Gastroesophageal sphincter (tissue), 4 donors: ENCODE results near the gene RXRG. TPM values are rescaled to one million over a fixed set of nuclear protein-coding genes. Genes with fewer than 3 reads are reported as not detected.

ENCODE experiments used
- ATAC-seq: fragments of 150-250 bp; one replicate; pipeline ENCODE4 v1.9.1; 2016; ENCODE audit warnings: mild to moderate bottlenecking, moderate library complexity
- H3K27ac ChIP-seq, 4 donors: fragments of 200-600 bp; sonication (generic) in 3 of 4; 1 replicate in 3 of 4; 2 replicates in 1 of 4; pipeline ENCODE4 v1.5.1; 2016 to 2019
- H3K27me3 ChIP-seq: fragments of 200-600 bp; sonication (generic); one replicate; pipeline ENCODE4 v1.5.1; 2019
- H3K36me3 ChIP-seq, 2 donors: fragments of 200-600 bp; sonication (generic); one replicate each; pipeline ENCODE4 v1.5.1; 2019; ENCODE audit warnings: control low read depth in 1 of 2
- H3K4me1 ChIP-seq, 3 donors: fragments of 200-600 bp; sonication (generic); 1 replicate in 2 of 3; 2 replicates in 1 of 3; pipeline ENCODE4 v1.5.1; 2016 to 2019; ENCODE audit warnings: control low read depth in 2 of 3
- H3K4me3 ChIP-seq, 2 donors: fragments of 200-600 bp; sonication (generic); one replicate each; pipeline ENCODE4 v1.5.1; 2019; ENCODE audit warnings: mild to moderate bottlenecking in 1 of 2, moderate library complexity in 1 of 2
- H3K9me3 ChIP-seq, 3 donors: fragments of 200-600 bp; sonication (generic); one replicate each; pipeline ENCODE4 v1.5.1; 2017 to 2019; ENCODE audit warnings: control low read depth in 2 of 3
- EP300 ChIP-seq: sonication (generic); formaldehyde crosslinking; IDR thresholded peaks from one replicate; pipeline ENCODE4 v1.6.1; 2017; ENCODE audit warnings: antibody characterized with exemption, mild to moderate bottlenecking
- POLR2A ChIP-seq, 2 donors: fragments of 450-650 bp; IDR thresholded peaks; one replicate each; pipeline ENCODE4 v1.6.1; 2017; ENCODE audit warnings: antibody characterized with exemption in 2 of 2, mild to moderate bottlenecking in 2 of 2, moderate library complexity in 1 of 2
- POLR2AphosphoS5 ChIP-seq: sonication (generic); formaldehyde crosslinking; IDR thresholded peaks from one replicate; pipeline ENCODE4 v1.6.1; 2017; ENCODE audit warnings: antibody characterized with exemption
- WGBS, 2 donors: methylation state at CpG; one replicate each; pipeline ENCODE4 v1.1.5; 2018; ENCODE audit warnings: low coverage in 1 of 2; 5-methylcytosine and 5-hydroxymethylcytosine counted together
- total RNA-seq, 4 donors: library from RNA; depleted of rRNA; stranded (reverse); fragments of >200 nt; gene quantifications; one replicate each; pipeline ENCODE4 v1.1.0, GENCODE V29; 2016
- TF ChIP-seq, protein P1 (sequence below), 4 experiments: fragments of 200-600 bp in 2 of 4; fragments of 450-650 bp in 2 of 4; sonication (generic) in 1 of 4; IDR thresholded peaks; one replicate each; pipeline ENCODE4 v1.5.1; 2017 to 2019; ENCODE audit warnings: antibody characterized with exemption in 4 of 4, mild to moderate bottlenecking in 2 of 4, moderate library complexity in 2 of 4

Gene RXRG
- total RNA-seq, 4 donors from 2014 or later = 2.4 to 6.4 (median 2.7) TPM

GRCh38 chr1:165352442-165353293, 92.3 kb downstream of the RXRG start:
- Histone ChIP-seq H3K4me1 (peaks cover 0 to 52% (median 29%) of the 10 kb centered on the region in 3 donors), H3K9me3 (no peaks in the 10 kb centered on the region), H3K36me3 (no peaks in the 10 kb centered on the region), H3K4me3 (peak overlapping the region in 1 of 2 donors; percentile 9), H3K27ac (no peak overlapping the region), H3K27me3 (peaks cover 98% of the 10 kb centered on the region)
- no peak for ATAC-seq
- TF ChIP-seq, protein P1, sequence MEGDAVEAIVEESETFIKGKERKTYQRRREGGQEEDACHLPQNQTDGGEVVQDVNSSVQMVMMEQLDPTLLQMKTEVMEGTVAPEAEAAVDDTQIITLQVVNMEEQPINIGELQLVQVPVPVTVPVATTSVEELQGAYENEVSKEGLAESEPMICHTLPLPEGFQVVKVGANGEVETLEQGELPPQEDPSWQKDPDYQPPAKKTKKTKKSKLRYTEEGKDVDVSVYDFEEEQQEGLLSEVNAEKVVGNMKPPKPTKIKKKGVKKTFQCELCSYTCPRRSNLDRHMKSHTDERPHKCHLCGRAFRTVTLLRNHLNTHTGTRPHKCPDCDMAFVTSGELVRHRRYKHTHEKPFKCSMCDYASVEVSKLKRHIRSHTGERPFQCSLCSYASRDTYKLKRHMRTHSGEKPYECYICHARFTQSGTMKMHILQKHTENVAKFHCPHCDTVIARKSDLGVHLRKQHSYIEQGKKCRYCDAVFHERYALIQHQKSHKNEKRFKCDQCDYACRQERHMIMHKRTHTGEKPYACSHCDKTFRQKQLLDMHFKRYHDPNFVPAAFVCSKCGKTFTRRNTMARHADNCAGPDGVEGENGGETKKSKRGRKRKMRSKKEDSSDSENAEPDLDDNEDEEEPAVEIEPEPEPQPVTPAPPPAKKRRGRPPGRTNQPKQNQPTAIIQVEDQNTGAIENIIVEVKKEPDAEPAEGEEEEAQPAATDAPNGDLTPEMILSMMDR (IDR thresholded peaks at IDR 0.05) = no peak
- no peak for TF ChIP-seq EP300
- TF ChIP-seq POLR2AphosphoS5 = no peak
- no peak for TF ChIP-seq POLR2A (IDR thresholded peaks at IDR 0.05)
- 15 to 20% methylated on average over 2 to 23 of the region's 59 CpGs for WGBS, 2 donors

DNA sequence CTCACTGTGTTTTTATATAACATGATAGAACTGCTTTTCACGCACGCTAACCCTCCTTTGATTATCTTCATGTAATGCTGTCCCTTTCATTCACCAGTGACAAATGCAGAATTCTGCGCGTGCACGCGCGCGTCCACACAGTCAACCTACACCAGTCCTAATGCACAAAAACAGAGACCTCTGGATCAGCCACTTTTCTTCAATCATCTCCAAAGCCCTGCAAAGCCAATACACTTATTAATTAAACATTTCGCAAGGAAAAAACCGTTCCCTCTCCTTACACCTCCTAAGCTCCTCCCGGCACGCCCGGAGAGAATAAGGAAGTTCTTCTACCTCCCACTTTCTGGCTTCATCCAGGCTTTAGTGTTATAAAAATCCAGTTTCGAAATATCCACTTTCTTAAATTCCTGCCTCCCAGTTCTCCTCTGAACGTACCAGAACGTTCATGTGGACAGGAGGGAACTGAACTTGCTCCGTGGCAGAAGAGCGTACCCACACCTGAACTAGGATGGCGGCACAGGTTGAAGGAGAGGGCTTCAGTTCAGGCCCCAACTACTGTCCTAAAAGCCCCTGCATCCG, 93.0 kb downstream of the RXRG start:
- no peak for ATAC-seq
- peaks cover 0 to 52% (median 29%) of the 10 kb centered on the region in 3 donors for H3K4me1 ChIP-seq
- WGBS, 2 donors = 6 to 36% methylated on average over 10 to 15 of the region's 20 CpGs
- peak overlapping the region in 1 of 2 donors; percentile 9 for H3K4me3 ChIP-seq
- H3K9me3 ChIP-seq = no peaks in the 10 kb centered on the region
- H3K27ac ChIP-seq = no peak overlapping the region
- peaks cover 98% of the 10 kb centered on the region for H3K27me3 ChIP-seq
- TF ChIP-seq POLR2A (IDR thresholded peaks at IDR 0.05) = no peak
- no peak for TF ChIP-seq EP300
- no peak for TF ChIP-seq POLR2AphosphoS5
- TF ChIP-seq, protein P1 (IDR thresholded peaks at IDR 0.05) = no peak
- no peaks in the 10 kb centered on the region for H3K36me3 ChIP-seq

Other genes starting within 250 kb of the RXRG start
- 1 to 10 TPM in 1 of 4 donors, under 1 TPM in 3; 0.13 to 1.1 (median 0.51) TPM for gene LMX1A, start 88.4 kb downstream of the RXRG start, total RNA-seq
- not detected for gene LRRC52, start 98.9 kb upstream of the RXRG start, total RNA-seq
- 100 to 1,000 TPM; 190 to 236 (median 230) TPM for gene MGST3, start 186.1 kb upstream of the RXRG start, total RNA-seq